Jurkat, Clone E6-1 (cell line): ENCODE measurements around the gene RPS19BP1.
A peak's percentile ranks its signal among the peaks of the same experiment; 100 is the strongest.

ENCODE experiments used
- DNase-seq: peaks from one replicate; pipeline ENCODE4 v3.0.0-alpha.2; 2011; ENCODE audit warnings: low read depth, low spot score
- H3K4me3 ChIP-seq: 2 replicates; pipeline ENCODE4 v1.5.1; 2011; ENCODE audit warnings: mild to moderate bottlenecking, low read length, control low read depth, moderate library complexity

The RPS19BP1 gene

GRCh38 chr22:39498368-39498767, 34.2 kb downstream of the RPS19BP1 start:
- no peak overlapping the region for H3K4me3 ChIP-seq
- DNase-seq, result no peak

- DNase-seq, result no peak
- H3K4me3 ChIP-seq, result no peak overlapping the region
Measured at GRCh38 chr22:39497429-39497828, 35.1 kb downstream of the RPS19BP1 start.

- peak; percentile 52 for DNase-seq
- no peak overlapping the region for H3K4me3 ChIP-seq
Measured at GRCh38 chr22:39496131-39496838, 36.3 kb downstream of the RPS19BP1 start.

- no peak overlapping the region for H3K4me3 ChIP-seq
- DNase-seq, result no peak
Measured at GRCh38 chr22:39494471-39495120, 38.0 kb downstream of the RPS19BP1 start.

- H3K4me3 ChIP-seq, result no peak overlapping the region
- no peak for DNase-seq
Measured at GRCh38 chr22:39493759-39494158, 38.8 kb downstream of the RPS19BP1 start.

GRCh38 chr22:39492186-39492585, 40.4 kb downstream of the RPS19BP1 start:
- H3K4me3 ChIP-seq, result no peak overlapping the region
- DNase-seq, result no peak

GRCh38 chr22:39491696-39492095, 40.9 kb downstream of the RPS19BP1 start:
- no peak for DNase-seq
- no peak overlapping the region for H3K4me3 ChIP-seq

- no peak overlapping the region for H3K4me3 ChIP-seq
- no peak for DNase-seq
Measured at GRCh38 chr22:39490966-39491680, 41.4 kb downstream of the RPS19BP1 start.

GRCh38 chr22:39490135-39490798, 42.3 kb downstream of the RPS19BP1 start:
- H3K4me3 ChIP-seq, result peak overlapping the region; percentile 59
- DNase-seq, result peak; percentile 93

GRCh38 chr22:39489094-39490068, 43.2 kb downstream of the RPS19BP1 start:
- H3K4me3 ChIP-seq, result peak overlapping the region; percentile 59
- DNase-seq, result no peak

- no peak for DNase-seq
- H3K4me3 ChIP-seq, result no peak overlapping the region
Measured at GRCh38 chr22:39488563-39489083, 43.9 kb downstream of the RPS19BP1 start.

GRCh38 chr22:39487826-39488520, 44.6 kb downstream of the RPS19BP1 start:
- no peak overlapping the region for H3K4me3 ChIP-seq
- DNase-seq, result no peak

GRCh38 chr22:39486951-39487825, 45.4 kb downstream of the RPS19BP1 start:
- no peak for DNase-seq

GRCh38 chr22:39482768-39483167, 49.8 kb downstream of the RPS19BP1 start:
- no peak overlapping the region for H3K4me3 ChIP-seq
- DNase-seq, result no peak

More at GRCh38 chr22:39486951-39487825, 45.4 kb downstream of the RPS19BP1 start:
- no peak overlapping the region for H3K4me3 ChIP-seq

GRCh38 chr22:39481595-39481994, 51.0 kb downstream of the RPS19BP1 start:
- no peak for DNase-seq
- no peak overlapping the region for H3K4me3 ChIP-seq

- no peak for DNase-seq
- H3K4me3 ChIP-seq, result no peak overlapping the region
Measured at GRCh38 chr22:39481054-39481453, 51.5 kb downstream of the RPS19BP1 start.

- no peak for DNase-seq
- H3K4me3 ChIP-seq, result no peak overlapping the region
Measured at GRCh38 chr22:39480557-39480956, 52.0 kb downstream of the RPS19BP1 start.
